Measurements from ENCODE around the gene CDKN1B.

The CDKN1B gene

GRCh38 chr12:12770262-12770661 lies 53.1 kb downstream of the CDKN1B start:
- DNase-seq: no peak
